Kidney epithelial cell (primary cell): ENCODE data around the gene TLE5. TPM values are rescaled to one million over a fixed set of nuclear protein-coding genes. Genes with fewer than 3 reads are reported as not detected.

Experiments
- DNase-seq: peaks from one replicate; pipeline ENCODE4 v3.0.0-alpha.2; 2010; ENCODE audit warnings: low read depth
- H3K27me3 ChIP-seq: 2 replicates; pipeline ENCODE4 v1.6.0; 2011; ENCODE audit warnings: low read length; ENCODE audit not compliant: control insufficient read depth, insufficient read depth
- H3K36me3 ChIP-seq: 2 replicates; pipeline ENCODE4 v1.5.1; 2011; ENCODE audit warnings: low read length; ENCODE audit not compliant: control insufficient read depth, insufficient read depth
- H3K4me3 ChIP-seq: 2 replicates; pipeline ENCODE4 v1.5.1; 2011; ENCODE audit warnings: low read depth, mild to moderate bottlenecking, control low read depth, low read length
- CTCF ChIP-seq: IDR thresholded peaks from 2 replicates; pipeline ENCODE4 v1.5.1; 2011; ENCODE audit warnings: mild to moderate bottlenecking, moderate library complexity, low read length, control low read depth, inconsistent platforms; ENCODE audit not compliant: insufficient read depth, poor library complexity, severe bottlenecking
- total RNA-seq: library from RNA; depleted of rRNA; stranded (reverse); fragments of >200 nt; gene quantifications from 2 replicates; pipeline ENCODE4 v1.2.3, GENCODE V29; 2015

Gene TLE5
- total RNA-seq, 1 donor from 2014 or later = 353 TPM

- no peak for TF ChIP-seq CTCF
- DNase-seq = no peak
- Histone ChIP-seq H3K27me3 (no peaks in the 10 kb centered on the region), H3K36me3 (no peaks in the 10 kb centered on the region), H3K4me3 (no peak overlapping the region)
Observed at GRCh38 chr19:3067563-3067962, 5.3 kb upstream of the TLE5 start.

- H3K27me3 ChIP-seq = no peaks in the 10 kb centered on the region
- DNase-seq = no peak
- no peaks in the 10 kb centered on the region for H3K36me3 ChIP-seq
- TF ChIP-seq CTCF = no peak
- no peak overlapping the region for H3K4me3 ChIP-seq
Observed at GRCh38 chr19:3066482-3067049, 4.3 kb upstream of the TLE5 start.

DNA sequence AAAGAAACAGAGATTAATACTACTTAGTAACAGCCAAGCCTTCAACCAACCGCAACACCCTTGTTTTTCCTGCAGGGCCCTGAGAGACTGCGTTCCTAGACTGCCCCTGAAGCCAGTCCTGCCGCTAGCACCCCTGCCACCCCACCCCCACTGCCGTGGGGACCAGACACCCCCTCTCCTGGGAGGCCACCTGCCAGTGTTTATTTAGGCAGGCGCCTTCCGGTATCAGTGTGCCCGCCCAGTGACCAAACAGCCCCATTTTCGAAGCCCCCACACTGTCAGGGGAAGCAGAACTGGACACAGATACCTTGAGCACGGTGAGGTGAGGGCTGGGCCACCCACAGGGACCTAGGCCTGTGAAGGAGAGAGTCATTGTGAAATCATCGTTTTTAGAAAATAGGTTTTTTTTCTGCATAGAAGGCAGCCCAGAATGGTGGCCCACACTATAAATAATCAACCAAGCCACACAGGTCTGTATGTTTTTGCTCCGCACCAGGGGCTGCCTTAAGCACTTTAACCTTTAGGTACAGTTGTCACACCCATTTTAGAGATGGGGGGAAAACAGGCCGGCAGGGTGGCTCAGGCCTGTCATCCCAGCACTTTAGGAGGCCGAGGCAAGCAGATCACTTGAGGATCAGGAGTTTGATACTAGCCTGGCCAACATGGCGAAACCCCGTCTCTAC lies 3.5 kb upstream of the TLE5 start:
- Histone ChIP-seq H3K36me3 (no peaks in the 10 kb centered on the region), H3K4me3 (no peak overlapping the region), H3K27me3 (no peaks in the 10 kb centered on the region)
- no peak for DNase-seq
- no peak for TF ChIP-seq CTCF

DNA sequence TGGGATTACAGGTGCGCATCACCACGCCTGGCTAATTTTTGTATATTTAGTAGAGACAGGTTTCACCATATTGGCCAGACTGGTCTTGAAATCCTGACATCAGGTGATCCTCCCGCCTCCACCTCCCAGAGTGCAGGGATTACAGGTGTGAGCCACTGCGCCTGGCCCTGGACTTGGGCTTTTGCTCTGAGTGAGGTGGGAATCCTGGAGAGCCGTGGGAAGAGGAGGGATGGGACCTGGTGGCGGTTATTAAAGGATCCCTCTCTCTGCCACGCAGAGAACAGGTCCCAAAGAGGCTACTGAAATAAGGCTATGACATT lies 1.7 kb upstream of the TLE5 start:
- no peaks in the 10 kb centered on the region for H3K27me3 ChIP-seq
- no peak for DNase-seq
- no peak for TF ChIP-seq CTCF
- no peak overlapping the region for H3K4me3 ChIP-seq
- peaks cover 3% of the 10 kb centered on the region for H3K36me3 ChIP-seq

GRCh38 chr19:3061182-3062161 lies 823 bp downstream of the TLE5 start:
- no peak for TF ChIP-seq CTCF
- Histone ChIP-seq H3K27me3 (no peaks in the 10 kb centered on the region), H3K36me3 (peaks cover 3% of the 10 kb centered on the region), H3K4me3 (peak overlapping the region; percentile 74)
- DNase-seq = no peak
